Naive thymus-derived CD8-positive, alpha-beta T cell (primary cell): ENCODE measurements around the gene DLK1. TPM values are rescaled to one million over a fixed set of nuclear protein-coding genes. Genes with fewer than 3 reads are reported as not detected.

Experiments
- ATAC-seq, 2 donors: fragments of 150-1000 bp; cut with Tn5 transposase in 1 of 2; sonication (Bioruptor Pico), chemical (Tn5 transposase) in 1 of 2; 1 replicate in 1 of 2; 2 replicates in 1 of 2; pipeline ENCODE4 v1.10.0; 2021; ENCODE audit warnings: mild to moderate bottlenecking in 2 of 2, moderate library complexity in 2 of 2
- POLR2A ChIA-PET: fragments of 350-600 bp; sonication (Branson Sonifier 250); formaldehyde crosslinking; loops from one replicate; lab custom pipeline; 2021; ENCODE audit warnings: antibody characterized with exemption; lab: Charles Lee
- DNase-seq, 10 donors: peaks; one replicate each; pipeline versions ENCODE4 v3.0.0 to v3.0.0-alpha.2; 2020 to 2022
- H3K27ac Mint-ChIP-seq, 10 donors: one replicate each; pipeline ENCODE4 v1.8.0; 2020 to 2022; ENCODE audit warnings: mild to moderate bottlenecking in 10 of 10, mixed read lengths in 10 of 10, moderate library complexity in 4 of 10, inconsistent platforms in 1 of 10
- H3K27me3 Mint-ChIP-seq, 5 donors: one replicate each; pipeline ENCODE4 v1.8.0; 2021 to 2022; ENCODE audit warnings: mixed read lengths in 5 of 5
- H3K36me3 Mint-ChIP-seq, 3 donors: one replicate each; pipeline ENCODE4 v1.8.0; 2020 to 2022; ENCODE audit warnings: mixed read lengths in 3 of 3, mild to moderate bottlenecking in 2 of 3, inconsistent platforms in 1 of 3
- H3K4me1 Mint-ChIP-seq, 4 donors: one replicate each; pipeline ENCODE4 v1.8.0; 2021 to 2022; ENCODE audit warnings: mixed read lengths in 4 of 4
- H3K4me3 Mint-ChIP-seq, 10 donors: one replicate each; pipeline ENCODE4 v1.8.0; 2020 to 2022; ENCODE audit warnings: mild to moderate bottlenecking in 10 of 10, mixed read lengths in 10 of 10, moderate library complexity in 6 of 10, inconsistent platforms in 1 of 10
- H3K9me3 Mint-ChIP-seq, 9 donors: one replicate each; pipeline ENCODE4 v1.8.0; 2020 to 2022; ENCODE audit warnings: mixed read lengths in 9 of 9, mild to moderate bottlenecking in 3 of 9, inconsistent platforms in 1 of 9, moderate library complexity in 1 of 9
- polyA plus RNA-seq, 3 donors: library from polyadenylated mRNA; unstranded; fragments of 300-500 nt; fragmentation: Illumina TruSeq; gene quantifications; one replicate each; pipeline ENCODE4 v1.2.3, GENCODE V29; 2021
- total RNA-seq, 8 experiments: library from RNA in 2 of 8; stranded (reverse) in 2 of 8; gene quantifications; one replicate each; pipeline ENCODE4 v1.2.3 and lab custom pipeline; 2021 to 2026

Gene DLK1
- total and polyA plus RNA-seq, 5 experiments from 2014 or later: not detected

- peaks cover 0 to 7% (median 4%) of the 10 kb centered on the region in 4 donors for H3K4me1 Mint-ChIP-seq
Observed at GRCh38 chr14:100710391-100710790, 16.3 kb upstream of the DLK1 start.

GRCh38 chr14:100710826-100711462, 15.7 kb upstream of the DLK1 start:
- no peak for DNase-seq
- peaks cover 0 to 7% (median 4%) of the 10 kb centered on the region in 4 donors for H3K4me1 Mint-ChIP-seq
- H3K27me3 Mint-ChIP-seq: peaks cover 11 to 48% (median 31%) of the 10 kb centered on the region in 5 donors
- POLR2A ChIA-PET: no interaction called here
- no peaks in the 10 kb centered on the region for H3K36me3 Mint-ChIP-seq
- H3K27ac Mint-ChIP-seq: no peak overlapping the region
- ATAC-seq: no peak
- peaks cover 0 to 4% (median 0%) of the 10 kb centered on the region in 9 donors for H3K9me3 Mint-ChIP-seq
- no peak overlapping the region for H3K4me3 Mint-ChIP-seq

More at GRCh38 chr14:100710391-100710790, 16.3 kb upstream of the DLK1 start:
- DNase-seq (no peak), ATAC-seq (no peak)
- Mint-ChIP-seq H3K4me3 (no peak overlapping the region), H3K36me3 (no peaks in the 10 kb centered on the region), H3K9me3 (peaks cover 0 to 1% (median 0%) of the 10 kb centered on the region in 9 donors), H3K27me3 (peaks cover 11 to 44% (median 29%) of the 10 kb centered on the region in 5 donors), H3K27ac (no peak overlapping the region)
- POLR2A ChIA-PET: no interaction called here

GRCh38 chr14:100711493-100711892, 15.2 kb upstream of the DLK1 start:
- Mint-ChIP-seq H3K36me3 (no peaks in the 10 kb centered on the region), H3K4me1 (peaks cover 0 to 7% (median 4%) of the 10 kb centered on the region in 4 donors), H3K27ac (no peak overlapping the region), H3K27me3 (peaks cover 14 to 45% (median 36%) of the 10 kb centered on the region in 5 donors), H3K9me3 (peaks cover 0 to 9% (median 0%) of the 10 kb centered on the region in 9 donors), H3K4me3 (no peak overlapping the region)
- DNase-seq (no peak), ATAC-seq (no peak)
- POLR2A ChIA-PET: no interaction called here

- Mint-ChIP-seq H3K4me3 (no peak overlapping the region), H3K27me3 (peaks cover 14 to 43% (median 39%) of the 10 kb centered on the region in 5 donors), H3K27ac (no peak overlapping the region), H3K36me3 (no peaks in the 10 kb centered on the region), H3K9me3 (peaks cover 0 to 10% (median 3%) of the 10 kb centered on the region in 9 donors), H3K4me1 (peaks cover 0 to 7% (median 2%) of the 10 kb centered on the region in 4 donors)
- DNase-seq (no peak), ATAC-seq (no peak)
- POLR2A ChIA-PET: no interaction called here
Observed at GRCh38 chr14:100712490-100712889, 14.2 kb upstream of the DLK1 start.

GRCh38 chr14:100713705-100714104, 13.0 kb upstream of the DLK1 start:
- Mint-ChIP-seq H3K27me3 (peaks cover 13 to 53% (median 47%) of the 10 kb centered on the region in 5 donors), H3K27ac (peak overlapping the region in 2 of 10 donors; percentile 28 to 65), H3K36me3 (no peaks in the 10 kb centered on the region), H3K4me3 (no peak overlapping the region), H3K4me1 (peaks cover 0 to 7% (median 2%) of the 10 kb centered on the region in 4 donors), H3K9me3 (peaks cover 0 to 10% (median 3%) of the 10 kb centered on the region in 9 donors)
- POLR2A ChIA-PET: no interaction called here
- ATAC-seq (no peak), DNase-seq (no peak)

GRCh38 chr14:100714258-100714892, 12.3 kb upstream of the DLK1 start:
- H3K4me3 Mint-ChIP-seq: no peak overlapping the region
- DNase-seq (no peak), ATAC-seq (no peak)
- H3K9me3 Mint-ChIP-seq: peaks cover 0 to 10% (median 3%) of the 10 kb centered on the region in 9 donors
- H3K27ac Mint-ChIP-seq: peak overlapping the region in 1 of 10 donors; percentile 28
- POLR2A ChIA-PET: no interaction called here
- peaks cover 12 to 60% (median 51%) of the 10 kb centered on the region in 5 donors for H3K27me3 Mint-ChIP-seq
- H3K36me3 Mint-ChIP-seq: no peaks in the 10 kb centered on the region
- peaks cover 0 to 6% (median 2%) of the 10 kb centered on the region in 4 donors for H3K4me1 Mint-ChIP-seq

GRCh38 chr14:100715332-100715731, 11.4 kb upstream of the DLK1 start:
- H3K9me3 Mint-ChIP-seq: peaks cover 0 to 10% (median 3%) of the 10 kb centered on the region in 9 donors
- ATAC-seq (no peak), DNase-seq (no peak)
- POLR2A ChIA-PET: no interaction called here
- peaks cover 12 to 62% (median 52%) of the 10 kb centered on the region in 5 donors for H3K27me3 Mint-ChIP-seq
- H3K4me3 Mint-ChIP-seq: no peak overlapping the region
- H3K36me3 Mint-ChIP-seq: no peaks in the 10 kb centered on the region
- no peak overlapping the region for H3K27ac Mint-ChIP-seq
- peaks cover 0 to 5% (median 2%) of the 10 kb centered on the region in 4 donors for H3K4me1 Mint-ChIP-seq

GRCh38 chr14:100715803-100716202, 10.9 kb upstream of the DLK1 start:
- ATAC-seq (no peak), DNase-seq (no peak)
- Mint-ChIP-seq H3K4me1 (peaks cover 0 to 3% (median 2%) of the 10 kb centered on the region in 4 donors), H3K27me3 (peaks cover 10 to 58% (median 47%) of the 10 kb centered on the region in 5 donors), H3K36me3 (no peaks in the 10 kb centered on the region), H3K27ac (no peak overlapping the region), H3K4me3 (no peak overlapping the region), H3K9me3 (peaks cover 0 to 10% (median 3%) of the 10 kb centered on the region in 9 donors)
- POLR2A ChIA-PET: no interaction called here

- no peak overlapping the region for H3K27ac Mint-ChIP-seq
- no peaks in the 10 kb centered on the region for H3K36me3 Mint-ChIP-seq
- no peak for DNase-seq
- H3K4me3 Mint-ChIP-seq: no peak overlapping the region
- peaks cover 0 to 10% (median 3%) of the 10 kb centered on the region in 9 donors for H3K9me3 Mint-ChIP-seq
- H3K4me1 Mint-ChIP-seq: peaks cover 0 to 3% (median 2%) of the 10 kb centered on the region in 4 donors
- peaks cover 10 to 48% (median 36%) of the 10 kb centered on the region in 5 donors for H3K27me3 Mint-ChIP-seq
- POLR2A ChIA-PET: interaction anchor here (1.3 kb wide), 1 partner anchor 72 kb away, joined by 4 read pairs; no protein-coding TSS in a partner anchor
- ATAC-seq: no peak
Observed at GRCh38 chr14:100717386-100717785, 9.3 kb upstream of the DLK1 start.

- no peaks in the 10 kb centered on the region for H3K4me1 Mint-ChIP-seq
- peaks cover 0 to 10% (median 3%) of the 10 kb centered on the region in 9 donors for H3K9me3 Mint-ChIP-seq
- H3K27ac Mint-ChIP-seq: peak overlapping the region in 1 of 10 donors; percentile 40
- no peaks in the 10 kb centered on the region for H3K36me3 Mint-ChIP-seq
- peaks cover 6 to 48% (median 24%) of the 10 kb centered on the region in 5 donors for H3K27me3 Mint-ChIP-seq
- no peak overlapping the region for H3K4me3 Mint-ChIP-seq
- POLR2A ChIA-PET: no interaction called here
- DNase-seq (no peak), ATAC-seq (no peak)
Observed at GRCh38 chr14:100719976-100720520, 6.6 kb upstream of the DLK1 start.

- Mint-ChIP-seq H3K9me3 (peaks cover 0 to 4% (median 0%) of the 10 kb centered on the region in 9 donors), H3K27me3 (peaks cover 12 to 56% (median 32%) of the 10 kb centered on the region in 5 donors), H3K4me1 (no peaks in the 10 kb centered on the region), H3K36me3 (no peaks in the 10 kb centered on the region), H3K27ac (no peak overlapping the region), H3K4me3 (no peak overlapping the region)
- no peak for ATAC-seq
- DNase-seq: no peak
- POLR2A ChIA-PET: no interaction called here
Observed at GRCh38 chr14:100721568-100721967, 5.1 kb upstream of the DLK1 start.

- POLR2A ChIA-PET: no interaction called here
- Mint-ChIP-seq H3K27me3 (peaks cover 10 to 56% (median 30%) of the 10 kb centered on the region in 5 donors), H3K4me1 (peaks cover 0 to 3% (median 0%) of the 10 kb centered on the region in 4 donors), H3K9me3 (peaks cover 0 to 2% (median 0%) of the 10 kb centered on the region in 9 donors), H3K36me3 (no peaks in the 10 kb centered on the region), H3K4me3 (no peak overlapping the region), H3K27ac (no peak overlapping the region)
- no peak for DNase-seq
- ATAC-seq: no peak
Observed at GRCh38 chr14:100722367-100722766, 4.3 kb upstream of the DLK1 start.
